GM12892 (cell line): ENCODE measurements around the gene ZDHHC24.

Experiments used
- POLR2A ChIP-seq: IDR thresholded peaks from 2 replicates; pipeline ENCODE4 v1.6.1; 2011; ENCODE audit warnings: low read depth, low read length, control low read depth
- POLR2AphosphoS5 ChIP-seq: IDR thresholded peaks from 2 replicates; pipeline ENCODE4 v1.6.1; 2011; ENCODE audit warnings: low read depth, low read length, control low read depth

DNA sequence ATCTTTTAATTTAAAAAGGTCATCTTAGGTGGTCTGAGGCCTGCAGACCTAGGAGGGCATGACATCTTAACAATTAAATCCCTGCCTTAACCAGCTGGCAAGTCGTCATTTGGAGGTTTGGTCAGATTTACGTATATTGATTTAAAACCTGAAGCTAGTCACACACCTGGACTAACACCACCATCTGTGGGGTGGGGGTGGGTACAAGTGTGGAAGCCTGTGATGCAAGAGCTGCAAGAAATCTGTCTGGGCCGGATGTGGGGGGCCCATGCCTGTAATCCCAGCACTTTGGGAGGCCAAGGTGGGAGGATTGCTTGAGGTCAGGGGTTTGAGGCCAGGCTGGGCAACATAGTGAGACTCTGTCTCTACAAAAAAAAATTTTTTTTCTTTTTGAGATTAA is 35.4 kb upstream of the ZDHHC24 start:
- TF ChIP-seq POLR2A, result no peak
- no peak for TF ChIP-seq POLR2AphosphoS5
